Measurements from ENCODE around the gene PRDM5.

PRDM5 gene

DNA sequence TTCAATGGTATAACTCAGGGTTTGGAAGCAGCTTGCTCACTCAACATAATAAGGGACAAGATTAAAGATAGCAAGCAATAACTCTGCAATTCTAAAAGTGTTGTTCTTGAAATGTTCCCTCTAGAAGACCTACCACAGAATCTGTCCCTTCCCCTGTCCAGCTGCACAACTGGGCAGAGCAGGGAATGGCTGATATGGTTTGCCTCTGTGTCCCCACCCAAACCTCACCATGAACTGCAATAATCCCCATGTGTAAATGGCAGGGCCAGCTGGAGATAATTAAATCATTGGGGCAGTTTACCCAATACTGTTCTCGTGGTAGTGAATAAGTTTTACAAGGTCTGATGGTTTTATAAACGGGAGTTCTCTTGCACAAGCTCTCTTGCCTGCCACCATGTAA, 19.1 kb downstream of the PRDM5 start:
- Histone ChIP-seq H3K27ac (ENCODE audit: low read depth, low read length) (no peak overlapping the region), H3K4me3 (ENCODE audit: low read depth in 1 of 2, low read length in 2 of 2) (no peak overlapping the region), H3K36me3 (ENCODE audit: insufficient read depth, low read length) (no peaks in the 10 kb centered on the region), H3K27me3 (ENCODE audit: control insufficient read depth in 1 of 2, insufficient read depth in 2 of 2, low read length in 2 of 2) (no peaks in the 10 kb centered on the region), H3K9ac (ENCODE audit: low read length) (no peak overlapping the region), H3K9me3 (ENCODE audit: low read length) (no peaks in the 10 kb centered on the region), H3K4me1 (ENCODE audit: insufficient read depth, low read length) (no peaks in the 10 kb centered on the region)

- no peaks in the 10 kb centered on the region for H3K4me1 ChIP-seq (ENCODE audit: insufficient read depth, low read length)
- no peak overlapping the region for H3K4me3 ChIP-seq (ENCODE audit: low read depth in 1 of 2, low read length in 2 of 2)
- H3K36me3 ChIP-seq (ENCODE audit: insufficient read depth, low read length): no peaks in the 10 kb centered on the region
- H3K9me3 ChIP-seq (ENCODE audit: low read length): no peaks in the 10 kb centered on the region
- no peak overlapping the region for H3K9ac ChIP-seq (ENCODE audit: low read length)
- H3K27ac ChIP-seq (ENCODE audit: low read depth, low read length): no peak overlapping the region
- no peaks in the 10 kb centered on the region for H3K27me3 ChIP-seq (ENCODE audit: control insufficient read depth in 1 of 2, insufficient read depth in 2 of 2, low read length in 2 of 2)
These were observed 19.6 kb downstream of the PRDM5 start for GRCh38 chr4:120902925-120903324.

GRCh38 chr4:120901731-120902130, 20.8 kb downstream of the PRDM5 start:
- Histone ChIP-seq H3K36me3 (ENCODE audit: insufficient read depth, low read length) (no peaks in the 10 kb centered on the region), H3K9me3 (ENCODE audit: low read length) (no peaks in the 10 kb centered on the region), H3K27me3 (ENCODE audit: control insufficient read depth in 1 of 2, insufficient read depth in 2 of 2, low read length in 2 of 2) (no peaks in the 10 kb centered on the region), H3K9ac (ENCODE audit: low read length) (no peak overlapping the region), H3K4me3 (ENCODE audit: low read depth in 1 of 2, low read length in 2 of 2) (no peak overlapping the region), H3K4me1 (ENCODE audit: insufficient read depth, low read length) (no peaks in the 10 kb centered on the region), H3K27ac (ENCODE audit: low read depth, low read length) (no peak overlapping the region)

GRCh38 chr4:120897981-120898719, 24.4 kb downstream of the PRDM5 start:
- Histone ChIP-seq H3K36me3 (ENCODE audit: insufficient read depth, low read length) (no peaks in the 10 kb centered on the region), H3K9me3 (ENCODE audit: low read length) (no peaks in the 10 kb centered on the region), H3K9ac (ENCODE audit: low read length) (no peak overlapping the region), H3K4me1 (ENCODE audit: insufficient read depth, low read length) (no peaks in the 10 kb centered on the region), H3K27ac (ENCODE audit: low read depth, low read length) (no peak overlapping the region), H3K27me3 (ENCODE audit: control insufficient read depth in 1 of 2, insufficient read depth in 2 of 2, low read length in 2 of 2) (no peaks in the 10 kb centered on the region), H3K4me3 (ENCODE audit: low read depth in 1 of 2, low read length in 2 of 2) (no peak overlapping the region)

DNA sequence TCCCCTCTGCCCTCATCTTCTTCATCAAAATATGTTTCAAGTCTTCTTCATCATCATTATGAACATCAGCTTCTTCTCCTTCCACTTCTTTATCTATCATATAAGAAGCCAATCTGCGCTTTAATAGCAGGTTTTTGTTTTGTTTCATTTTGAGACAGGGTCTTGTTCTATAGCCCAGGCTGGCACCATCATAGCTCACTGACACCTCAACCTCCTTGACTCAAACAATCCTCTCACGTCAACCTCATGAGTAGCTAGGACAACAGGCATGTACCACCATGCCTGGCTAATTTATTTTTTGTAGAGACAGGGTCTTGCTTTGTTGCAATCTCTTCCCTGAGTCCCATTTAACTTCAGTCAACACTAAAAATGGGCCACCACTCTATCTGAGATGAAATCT, 27.0 kb downstream of the PRDM5 start:
- no peak overlapping the region for H3K27ac ChIP-seq (ENCODE audit: low read depth, low read length)
- no peaks in the 10 kb centered on the region for H3K27me3 ChIP-seq (ENCODE audit: control insufficient read depth in 1 of 2, insufficient read depth in 2 of 2, low read length in 2 of 2)
- H3K4me1 ChIP-seq (ENCODE audit: insufficient read depth, low read length): no peaks in the 10 kb centered on the region
- no peak overlapping the region for H3K9ac ChIP-seq (ENCODE audit: low read length)
- H3K36me3 ChIP-seq (ENCODE audit: insufficient read depth, low read length): no peaks in the 10 kb centered on the region
- no peak overlapping the region for H3K4me3 ChIP-seq (ENCODE audit: low read depth in 1 of 2, low read length in 2 of 2)
- no peaks in the 10 kb centered on the region for H3K9me3 ChIP-seq (ENCODE audit: low read length)

GRCh38 chr4:120893314-120893713, 29.2 kb downstream of the PRDM5 start:
- H3K4me3 ChIP-seq (ENCODE audit: low read depth in 1 of 2, low read length in 2 of 2): no peak overlapping the region
- H3K27me3 ChIP-seq (ENCODE audit: control insufficient read depth in 1 of 2, insufficient read depth in 2 of 2, low read length in 2 of 2): no peaks in the 10 kb centered on the region
- no peaks in the 10 kb centered on the region for H3K4me1 ChIP-seq (ENCODE audit: insufficient read depth, low read length)
- no peak overlapping the region for H3K9ac ChIP-seq (ENCODE audit: low read length)
- H3K36me3 ChIP-seq (ENCODE audit: insufficient read depth, low read length): no peaks in the 10 kb centered on the region
- no peak overlapping the region for H3K27ac ChIP-seq (ENCODE audit: low read depth, low read length)
- H3K9me3 ChIP-seq (ENCODE audit: low read length): no peaks in the 10 kb centered on the region

DNA sequence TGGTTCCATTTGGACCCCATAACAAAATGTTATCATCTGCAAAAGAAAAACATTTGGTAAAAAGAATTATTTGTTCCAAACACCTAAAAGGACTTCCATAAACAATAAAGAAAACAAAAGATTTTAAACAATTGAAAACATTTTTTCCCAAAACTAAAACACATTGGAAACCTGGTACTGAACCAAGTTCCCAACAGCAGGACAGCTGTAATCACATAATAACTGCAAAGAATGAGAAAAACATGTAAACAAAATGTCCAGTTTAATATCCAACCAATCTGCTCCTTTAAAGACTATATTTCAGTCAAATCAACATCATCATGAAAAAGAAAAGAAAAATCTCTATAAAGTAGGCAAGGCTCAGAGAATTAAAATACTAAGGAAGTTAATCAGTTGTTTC, 36.3 kb downstream of the PRDM5 start:
- H3K27me3 ChIP-seq (ENCODE audit: control insufficient read depth in 1 of 2, insufficient read depth in 2 of 2, low read length in 2 of 2): no peaks in the 10 kb centered on the region
- H3K9me3 ChIP-seq (ENCODE audit: low read length): no peaks in the 10 kb centered on the region
- no peak overlapping the region for H3K4me3 ChIP-seq (ENCODE audit: low read depth in 1 of 2, low read length in 2 of 2)
- H3K36me3 ChIP-seq (ENCODE audit: insufficient read depth, low read length): peaks cover 3% of the 10 kb centered on the region
- no peak overlapping the region for H3K27ac ChIP-seq (ENCODE audit: low read depth, low read length)
- H3K4me1 ChIP-seq (ENCODE audit: insufficient read depth, low read length): no peaks in the 10 kb centered on the region
- H3K9ac ChIP-seq (ENCODE audit: low read length): no peak overlapping the region

DNA sequence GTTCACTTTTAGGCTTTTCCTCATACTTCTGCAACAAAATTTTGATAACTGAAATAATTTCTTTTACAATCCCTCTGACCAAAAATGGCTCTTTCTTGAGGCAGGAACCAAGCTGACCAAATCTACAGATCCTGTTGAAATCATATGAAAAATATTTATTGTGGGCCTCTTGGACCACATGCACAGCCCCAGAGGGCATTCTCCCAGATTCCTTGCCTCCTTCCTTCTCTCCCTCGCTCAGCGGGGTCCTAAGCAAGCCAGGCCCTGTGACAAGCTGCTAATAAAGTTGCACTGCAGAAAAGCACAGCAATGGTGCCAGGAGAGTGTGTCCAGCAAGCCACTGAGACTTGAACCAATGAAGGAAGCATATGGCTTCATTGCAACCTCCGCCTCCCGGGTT, 40.7 kb downstream of the PRDM5 start:
- peaks cover 3% of the 10 kb centered on the region for H3K36me3 ChIP-seq (ENCODE audit: insufficient read depth, low read length)
- H3K27ac ChIP-seq (ENCODE audit: low read depth, low read length): no peak overlapping the region
- no peaks in the 10 kb centered on the region for H3K9me3 ChIP-seq (ENCODE audit: low read length)
- no peak overlapping the region for H3K4me3 ChIP-seq (ENCODE audit: low read depth in 1 of 2, low read length in 2 of 2)
- no peaks in the 10 kb centered on the region for H3K27me3 ChIP-seq (ENCODE audit: control insufficient read depth in 1 of 2, insufficient read depth in 2 of 2, low read length in 2 of 2)
- H3K9ac ChIP-seq (ENCODE audit: low read length): no peak overlapping the region
- H3K4me1 ChIP-seq (ENCODE audit: insufficient read depth, low read length): no peaks in the 10 kb centered on the region

GRCh38 chr4:120881351-120881750, 41.2 kb downstream of the PRDM5 start:
- Histone ChIP-seq H3K4me1 (ENCODE audit: insufficient read depth, low read length) (no peaks in the 10 kb centered on the region), H3K36me3 (ENCODE audit: insufficient read depth, low read length) (peaks cover 3% of the 10 kb centered on the region), H3K4me3 (ENCODE audit: low read depth in 1 of 2, low read length in 2 of 2) (no peak overlapping the region), H3K27me3 (ENCODE audit: control insufficient read depth in 1 of 2, insufficient read depth in 2 of 2, low read length in 2 of 2) (no peaks in the 10 kb centered on the region), H3K9ac (ENCODE audit: low read length) (no peak overlapping the region), H3K27ac (ENCODE audit: low read depth, low read length) (no peak overlapping the region), H3K9me3 (ENCODE audit: low read length) (no peaks in the 10 kb centered on the region)

DNA sequence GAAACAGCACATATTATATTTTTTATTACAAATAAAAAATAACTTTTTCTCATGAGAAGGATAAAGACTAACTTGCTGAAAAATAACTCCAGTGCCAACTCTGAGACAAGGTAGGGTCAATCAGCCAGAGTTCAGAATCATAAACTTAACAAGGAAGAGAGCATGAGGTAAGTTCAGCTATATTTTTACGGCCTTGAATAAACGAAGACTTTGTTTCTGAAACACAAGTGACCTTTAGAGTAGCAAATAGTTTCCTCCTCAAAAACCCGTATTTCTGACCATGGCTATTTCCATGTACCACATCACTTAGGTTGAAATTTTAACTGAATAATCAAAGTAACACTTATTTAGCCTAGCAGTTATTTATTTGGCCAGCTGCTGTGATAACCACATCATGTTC, 45.5 kb downstream of the PRDM5 start:
- Histone ChIP-seq H3K9me3 (ENCODE audit: low read length) (no peaks in the 10 kb centered on the region), H3K4me1 (ENCODE audit: insufficient read depth, low read length) (peaks cover 5% of the 10 kb centered on the region), H3K9ac (ENCODE audit: low read length) (no peak overlapping the region), H3K36me3 (ENCODE audit: insufficient read depth, low read length) (peaks cover 3% of the 10 kb centered on the region), H3K4me3 (ENCODE audit: low read depth in 1 of 2, low read length in 2 of 2) (no peak overlapping the region), H3K27me3 (ENCODE audit: control insufficient read depth in 1 of 2, insufficient read depth in 2 of 2, low read length in 2 of 2) (no peaks in the 10 kb centered on the region), H3K27ac (ENCODE audit: low read depth, low read length) (no peak overlapping the region)

DNA sequence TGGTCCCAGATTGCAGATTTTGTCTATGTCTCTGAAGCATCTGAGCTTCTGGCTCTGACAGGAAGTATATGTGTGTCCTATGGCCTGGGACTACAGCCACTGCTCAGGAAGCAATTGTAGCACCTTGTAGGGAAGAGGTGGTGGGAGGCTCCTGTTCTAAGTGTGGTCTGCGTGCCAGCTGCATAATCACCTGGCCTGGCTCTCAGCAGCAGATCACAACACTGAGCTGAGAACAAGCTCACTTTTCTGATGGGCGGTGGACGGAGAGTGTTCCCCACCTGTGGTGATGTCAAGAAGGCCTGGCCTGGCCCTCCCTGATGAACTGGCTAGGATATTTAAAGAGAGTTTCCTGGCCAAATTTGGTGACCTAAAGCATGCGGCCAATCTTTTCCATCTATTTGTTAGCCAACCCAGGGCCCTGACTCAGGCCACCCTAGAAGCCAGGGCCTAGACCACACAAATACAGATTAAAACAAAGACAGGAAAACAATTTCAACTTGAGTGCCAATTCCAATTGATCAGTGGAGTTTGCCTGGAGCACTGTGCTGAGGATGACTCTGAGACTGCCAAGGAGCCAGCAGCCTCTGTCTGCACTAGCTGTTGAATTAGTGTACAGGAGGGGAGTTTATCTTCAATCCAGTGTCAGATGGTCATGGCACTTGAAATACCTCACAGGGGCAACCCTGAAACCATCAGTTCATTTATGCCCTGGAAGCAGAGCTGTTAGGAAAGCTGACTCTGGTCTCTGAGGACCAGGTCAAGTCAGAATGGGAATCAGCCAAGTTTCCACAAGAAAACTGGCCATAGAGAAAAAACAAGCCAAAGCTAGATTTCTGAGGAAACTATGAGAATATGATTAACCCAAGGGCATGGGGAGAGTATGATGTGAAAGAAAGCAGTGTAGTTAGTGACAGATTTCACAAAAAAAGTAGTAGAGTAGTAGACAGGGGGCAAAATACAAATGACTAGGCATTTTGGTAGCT, 47.4 kb downstream of the PRDM5 start:
- H3K4me3 ChIP-seq (ENCODE audit: low read depth in 1 of 2, low read length in 2 of 2): no peak overlapping the region
- no peaks in the 10 kb centered on the region for H3K9me3 ChIP-seq (ENCODE audit: low read length)
- no peak overlapping the region for H3K9ac ChIP-seq (ENCODE audit: low read length)
- H3K4me1 ChIP-seq (ENCODE audit: insufficient read depth, low read length): peaks cover 5% of the 10 kb centered on the region
- H3K27me3 ChIP-seq (ENCODE audit: control insufficient read depth in 1 of 2, insufficient read depth in 2 of 2, low read length in 2 of 2): no peaks in the 10 kb centered on the region
- H3K36me3 ChIP-seq (ENCODE audit: insufficient read depth, low read length): no peaks in the 10 kb centered on the region
- no peak overlapping the region for H3K27ac ChIP-seq (ENCODE audit: low read depth, low read length)

All from muscle layer of colon (tissue), 2 donors.